Right forelimb (tissue), 1 donor: ENCODE results near the gene MBD6.
A peak's percentile ranks its signal among the peaks of the same experiment; 100 is the strongest.

Source experiments
- DNase-seq: peaks from one replicate; pipeline ENCODE4 v3.0.0-alpha.2; 2018

MBD6 gene

GRCh38 chr12:57522011-57522886 lies at the start of gene MBD6:
MBD6 (plus strand) TSS chr12:57522824; CDS start chr12:57524304, 1,480 bp downstream.
- DNase-seq: peak; percentile 94

GRCh38 chr12:57473392-57473791 lies 49.2 kb upstream of the MBD6 start:
- DNase-seq: no peak

DNA sequence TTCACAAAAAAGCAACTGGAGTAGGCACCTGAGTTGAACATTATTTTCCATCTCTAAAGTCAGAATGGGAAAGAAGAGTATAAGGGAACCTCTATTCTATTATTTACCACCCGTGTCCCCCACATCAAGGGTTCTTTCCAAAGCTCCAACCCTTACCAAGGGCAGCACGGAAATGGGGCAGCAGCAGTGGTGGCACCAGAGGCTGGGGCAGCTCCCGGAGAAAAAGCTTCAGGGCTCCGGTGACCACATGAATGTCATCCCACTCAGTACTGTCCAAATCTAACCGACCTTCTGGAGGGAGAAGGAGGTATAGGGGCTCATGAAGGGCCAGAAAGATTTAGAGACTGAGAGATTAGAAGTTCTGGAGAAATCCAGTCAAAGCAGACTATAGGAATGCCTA lies 48.7 kb upstream of the MBD6 start:
- DNase-seq: no peak

DNA sequence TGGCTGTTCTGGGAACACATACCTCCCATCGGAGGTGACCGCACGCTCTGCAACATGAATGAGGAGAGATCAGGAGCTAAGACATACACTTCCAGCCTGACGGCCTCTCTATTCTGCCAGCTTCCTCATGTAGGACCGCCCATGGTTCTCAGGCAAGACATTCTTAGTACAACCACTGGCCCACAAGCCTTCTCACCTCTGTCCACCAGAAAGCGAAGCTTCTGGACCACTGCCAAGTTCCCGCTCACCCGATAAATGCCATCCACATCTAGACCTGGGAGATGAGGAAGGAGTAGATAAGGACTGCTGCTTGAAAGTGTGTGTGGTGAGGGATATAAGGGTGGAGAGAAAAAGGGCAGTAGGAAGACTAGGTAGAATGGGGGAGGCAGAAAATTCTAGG lies 48.2 kb upstream of the MBD6 start:
- no peak for DNase-seq

GRCh38 chr12:57474862-57475261 lies 47.8 kb upstream of the MBD6 start:
- no peak for DNase-seq

GRCh38 chr12:57475271-57476161 lies 47.1 kb upstream of the MBD6 start:
- no peak for DNase-seq

- no peak for DNase-seq
These were observed 46.2 kb upstream of the MBD6 start for GRCh38 chr12:57476162-57476992.

DNA sequence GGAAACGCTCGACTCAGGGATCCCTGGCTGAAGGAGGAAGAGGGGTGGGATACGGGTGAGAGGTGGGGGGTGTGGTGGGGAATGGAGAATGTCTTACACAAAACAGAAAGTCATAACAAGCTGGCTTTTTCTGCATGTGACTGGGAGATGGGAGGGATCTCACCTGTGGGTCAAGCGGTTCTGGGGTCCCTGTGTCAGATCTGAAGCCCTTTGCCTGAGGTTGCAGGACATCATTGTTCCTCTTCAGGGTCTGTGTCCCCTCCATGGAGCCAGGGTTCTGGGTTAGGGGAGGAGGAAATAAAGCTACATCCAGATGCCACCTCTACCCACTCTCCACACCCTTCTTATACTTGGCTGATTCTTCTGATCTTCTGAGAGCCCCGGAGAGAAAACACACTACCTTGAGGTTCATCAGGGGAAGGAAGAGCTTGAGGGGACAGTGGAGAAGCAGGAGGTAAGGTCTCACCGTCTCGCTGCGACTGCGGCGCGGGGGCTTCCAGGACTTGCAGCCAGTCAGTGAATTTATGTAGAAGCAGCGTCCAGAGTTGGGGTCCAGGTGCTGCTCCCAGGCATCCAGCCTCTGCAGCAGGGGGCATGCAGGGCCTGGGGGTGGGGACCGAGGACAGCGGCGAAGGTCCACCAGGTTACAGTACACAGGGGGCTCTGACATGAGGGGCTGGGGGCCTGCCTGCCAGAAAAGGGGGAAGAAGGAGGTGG lies 45.5 kb upstream of the MBD6 start:
- DNase-seq: no peak

DNA sequence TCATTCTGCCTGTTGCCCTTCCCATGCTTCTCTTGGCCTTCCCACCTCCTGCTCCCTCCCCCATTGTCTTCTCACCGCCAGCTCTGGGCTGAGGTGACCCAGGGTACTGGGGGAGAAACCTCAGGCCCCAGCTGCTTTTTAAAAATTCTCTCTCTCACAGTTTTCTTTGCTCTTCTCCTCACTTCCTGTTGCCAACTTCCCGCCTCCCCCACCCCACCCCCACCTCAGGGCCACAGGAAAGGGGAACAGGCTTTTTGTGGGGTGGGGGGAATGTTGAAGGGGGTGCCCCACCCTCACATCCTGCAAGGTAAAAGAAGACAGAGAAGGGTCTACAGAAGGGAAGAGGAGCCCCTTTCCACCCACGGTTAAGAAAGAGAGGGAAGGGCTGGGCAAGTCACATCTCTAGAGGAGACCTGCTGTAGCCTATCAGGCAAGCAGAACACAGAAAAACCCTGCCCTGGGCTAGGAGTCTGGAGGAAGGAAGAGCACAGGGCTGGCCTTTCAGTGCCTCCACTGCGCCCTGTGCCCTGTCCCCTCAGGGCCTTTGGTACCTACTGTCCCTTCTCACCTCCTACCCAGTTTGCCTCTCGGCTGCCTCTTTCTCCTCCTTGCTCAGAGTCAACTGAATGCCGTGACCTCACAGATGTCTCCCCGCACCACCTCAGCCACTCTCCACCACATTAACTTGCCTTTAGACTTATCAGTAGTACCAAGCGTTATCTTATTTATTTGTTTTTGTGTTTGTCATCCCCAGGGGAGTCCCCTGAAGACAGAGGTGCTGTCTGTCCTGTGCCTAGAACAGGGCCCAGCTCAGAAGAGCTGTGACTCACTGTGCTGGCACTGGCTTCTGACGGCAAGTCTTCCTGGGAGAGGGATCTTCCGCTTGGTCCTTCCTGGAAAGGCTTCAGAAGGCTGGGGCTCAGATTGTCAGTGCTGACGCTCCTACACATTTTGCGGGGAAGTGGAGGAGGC lies 44.6 kb upstream of the MBD6 start:
- no peak for DNase-seq

GRCh38 chr12:57479043-57479375 lies 43.6 kb upstream of the MBD6 start:
- no peak for DNase-seq

DNA sequence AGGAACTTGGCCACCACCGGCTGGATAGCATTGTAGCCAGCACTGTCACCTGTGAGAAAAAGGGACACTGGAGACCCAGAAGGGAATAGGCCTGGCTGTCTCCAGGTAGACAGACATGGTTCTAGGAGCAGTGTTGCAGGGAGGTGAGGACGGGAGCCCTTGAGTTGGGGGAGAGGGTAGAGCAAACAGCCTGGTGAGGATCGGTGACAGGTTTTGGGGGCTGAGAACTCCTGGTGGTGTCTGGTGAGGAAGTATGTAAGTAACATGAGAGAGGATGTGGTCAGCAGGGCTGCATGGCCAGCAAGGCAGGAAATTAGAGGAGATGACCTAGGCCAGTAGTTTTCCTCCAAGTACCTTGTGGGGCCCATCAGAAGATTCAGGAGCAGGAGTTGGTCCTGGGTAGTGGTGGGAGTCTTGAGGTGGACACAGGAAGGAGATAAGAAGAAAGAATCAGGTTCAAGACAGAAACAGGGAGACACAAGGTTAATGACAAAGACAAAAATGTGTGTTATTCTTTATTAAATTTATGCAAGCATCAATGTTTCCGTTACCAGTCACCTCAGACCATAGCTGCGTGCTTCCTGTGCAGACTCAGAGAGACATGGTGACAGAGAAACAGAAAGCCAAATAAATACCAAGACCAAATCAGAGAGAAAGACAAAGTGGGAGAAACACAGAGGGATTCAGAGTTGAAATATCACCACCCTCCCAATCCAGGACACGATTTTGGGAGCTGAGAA lies 43.1 kb upstream of the MBD6 start, which contains the start of gene ARHGAP9:
Gene ARHGAP9, minus strand, starts transcription at position 491 of the 740 bp plus-strand sequence. Its CDS starts 460 bp downstream, at position 31.
- DNase-seq: no peak

DNA sequence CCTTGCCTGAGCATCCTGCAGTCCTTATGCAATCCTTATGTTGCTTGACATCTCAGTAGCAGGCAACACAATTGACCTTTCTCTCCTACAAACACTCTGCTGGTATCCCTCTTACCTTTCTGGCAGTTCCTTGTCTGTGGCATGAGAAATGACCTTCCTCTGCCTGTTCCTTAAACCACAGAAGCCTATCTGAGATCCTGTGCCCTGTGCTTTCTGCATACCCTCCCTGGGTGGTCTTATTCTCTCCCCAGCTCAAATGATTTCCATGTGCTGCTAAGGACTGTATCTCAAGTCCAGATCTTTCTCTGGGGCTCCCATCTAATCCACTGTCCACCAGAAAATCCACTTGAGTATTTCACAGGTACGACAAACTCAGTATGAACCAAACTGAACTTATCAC lies 41.0 kb upstream of the MBD6 start:
- DNase-seq: no peak

DNA sequence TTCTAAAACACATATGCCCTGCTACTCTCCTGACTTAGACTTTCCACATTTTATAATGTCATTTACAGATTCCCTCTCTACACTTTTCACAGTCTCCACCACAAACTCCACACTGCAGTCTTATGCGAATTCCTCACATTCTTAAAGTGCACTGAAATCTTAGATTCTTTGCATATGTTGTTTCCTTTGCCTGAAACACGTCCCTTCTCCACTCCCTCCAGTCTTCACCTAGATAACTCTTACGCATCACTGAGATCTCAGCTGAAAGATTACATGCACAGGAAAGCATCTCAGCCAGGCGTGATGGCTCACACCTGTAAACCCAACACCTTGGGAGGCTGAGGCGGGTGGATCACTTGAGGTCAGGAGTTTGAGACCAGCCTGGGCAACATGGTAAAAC lies 39.2 kb upstream of the MBD6 start:
- DNase-seq: no peak

GRCh38 chr12:57485695-57486094 lies 36.9 kb upstream of the MBD6 start:
- DNase-seq: no peak

GRCh38 chr12:57487055-57487596 lies 35.5 kb upstream of the MBD6 start:
- DNase-seq: no peak

DNA sequence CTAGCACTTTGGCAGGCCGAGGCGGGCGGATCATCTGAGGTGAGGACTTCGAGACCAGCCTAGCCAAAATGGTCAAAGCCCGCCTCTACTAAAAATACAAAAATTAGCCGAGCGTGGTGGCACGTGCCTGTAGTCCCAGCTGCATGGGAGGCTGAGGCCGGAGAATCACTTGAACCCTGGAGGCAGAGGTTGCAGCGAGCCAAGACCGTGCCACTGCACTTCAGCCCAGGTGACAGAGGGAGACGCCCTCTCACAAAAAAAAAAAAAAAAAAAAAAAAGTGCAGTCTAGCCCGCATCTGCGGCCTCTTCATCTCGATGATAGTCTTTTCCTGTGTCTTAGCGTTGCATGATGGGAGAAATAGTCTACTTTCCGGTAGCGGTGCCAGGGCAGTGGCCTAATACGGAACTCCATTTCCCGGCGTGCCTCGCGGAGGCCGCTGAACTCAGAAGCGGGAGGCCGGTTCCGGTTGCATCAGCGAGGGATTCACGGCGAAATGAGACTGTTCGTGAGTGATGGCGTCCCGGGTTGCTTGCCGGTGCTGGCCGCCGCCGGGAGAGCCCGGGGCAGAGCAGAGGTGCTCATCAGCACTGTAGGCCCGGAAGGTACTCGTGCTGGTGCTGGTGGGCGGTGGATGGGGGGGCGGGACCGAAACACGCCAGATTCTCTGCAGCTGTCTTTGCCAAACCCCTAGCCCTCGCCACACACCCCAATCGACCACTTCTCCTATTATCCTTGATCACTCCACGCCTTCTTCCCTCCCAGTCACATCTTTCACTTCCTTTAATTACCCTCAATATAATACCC lies 34.8 kb upstream of the MBD6 start, which contains the start of gene MARS1:
Gene MARS1, plus strand, starts transcription at position 472 of the 805 bp plus-strand sequence. Its CDS starts 23 bp downstream, at position 495.
- peak; percentile 94 for DNase-seq

- no peak for DNase-seq
These were observed 34.0 kb upstream of the MBD6 start for GRCh38 chr12:57488402-57489156.

DNA sequence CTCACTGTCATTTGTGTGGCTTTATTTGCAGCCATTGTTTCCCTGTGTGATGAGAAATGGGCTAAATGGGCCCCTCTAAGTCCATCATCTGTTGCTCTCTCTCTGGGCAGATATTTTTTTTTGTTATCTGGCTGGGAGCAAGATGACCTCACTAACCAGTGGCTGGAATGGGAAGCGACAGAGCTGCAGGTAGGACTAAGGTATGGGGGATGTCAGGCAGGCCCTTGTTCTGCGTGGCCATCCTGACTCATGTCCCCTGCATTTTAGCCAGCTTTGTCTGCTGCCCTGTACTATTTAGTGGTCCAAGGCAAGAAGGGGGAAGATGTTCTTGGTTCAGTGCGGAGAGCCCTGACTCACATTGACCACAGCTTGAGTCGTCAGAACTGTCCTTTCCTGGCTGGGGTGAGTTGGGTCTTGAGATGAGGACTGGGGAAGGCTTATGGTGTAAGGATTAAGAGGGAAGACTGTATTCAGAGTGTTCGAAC lies 33.4 kb upstream of the MBD6 start:
- DNase-seq: no peak
